A673 (cell line): ENCODE data around the gene UBE2J1. TPM values are rescaled to one million over a fixed set of nuclear protein-coding genes. Genes with fewer than 3 reads are reported as not detected.
A peak's percentile ranks its signal among the peaks of the same experiment; 100 is the strongest.

Experiments
- BruUV-seq: library from RNA; stranded (reverse); fragments of 400-500 nt; replicated peaks from 2 replicates; lab custom pipeline; 2021; lab: Mats Ljungman, UMichigan
- CTCF ChIA-PET: fragments of 300-600 bp; sonication (Branson Sonifier 250); formaldehyde crosslinking; loops from one replicate; lab custom pipeline; 2022; ENCODE audit warnings: antibody characterized with exemption; lab: Charles Lee
- POLR2A ChIA-PET: fragments of 300-600 bp; sonication (Branson Sonifier 250); formaldehyde crosslinking; loops from one replicate; lab custom pipeline; 2022; ENCODE audit warnings: antibody characterized with exemption; ENCODE audit not compliant: low non-redundant PET; lab: Charles Lee
- DNase-seq: peaks from one replicate; pipeline ENCODE4 v3.0.0-alpha.2; 2015; ENCODE audit warnings: low spot score
- H3K27ac ChIP-seq: fragments of 200-600 bp; sonication (generic); 2 replicates; pipeline ENCODE4 v1.5.1; 2016; ENCODE audit warnings: mixed run types, low read depth, mild to moderate bottlenecking, mixed read lengths, antibody characterized with exemption, low read length; ENCODE audit not compliant: poor library complexity, severe bottlenecking
- H3K27me3 ChIP-seq: fragments of 200-600 bp; sonication (generic); replicated peaks from 2 replicates; pipeline ENCODE4 v1.6.1; 2017; ENCODE audit warnings: mixed run types, low read depth, mild to moderate bottlenecking, mixed read lengths, antibody characterized with exemption, low read length; ENCODE audit not compliant: insufficient read depth, poor library complexity
- H3K36me3 ChIP-seq: fragments of 200-600 bp; sonication (generic); 2 replicates; pipeline ENCODE4 v1.6.1; 2016; ENCODE audit warnings: mixed run types, mild to moderate bottlenecking, mixed read lengths, antibody characterized with exemption, low read length; ENCODE audit not compliant: insufficient read depth, poor library complexity, severe bottlenecking
- H3K4me1 ChIP-seq: fragments of 200-600 bp; sonication (generic); 2 replicates; pipeline ENCODE4 v1.6.1; 2017; ENCODE audit warnings: mixed run types, mild to moderate bottlenecking, mixed read lengths, antibody characterized with exemption, low read length; ENCODE audit not compliant: insufficient read depth, poor library complexity, severe bottlenecking
- H3K4me3 ChIP-seq: fragments of 200-600 bp; sonication (generic); 2 replicates; pipeline ENCODE4 v1.5.1; 2016; ENCODE audit warnings: low read depth, mixed run types, mild to moderate bottlenecking, mixed read lengths, low read length; ENCODE audit not compliant: poor library complexity, severe bottlenecking
- H3K9me3 ChIP-seq: fragments of 200-600 bp; sonication (generic); 2 replicates; pipeline ENCODE4 v1.6.1; 2016; ENCODE audit warnings: mixed run types, low read depth, mild to moderate bottlenecking, mixed read lengths, antibody characterized with exemption, low read length; ENCODE audit not compliant: poor library complexity, severe bottlenecking
- EZH2 ChIP-seq: fragments of 200-600 bp; sonication (generic); IDR thresholded peaks from 2 replicates; pipeline ENCODE4 v1.6.1; 2017; ENCODE audit warnings: borderline replicate concordance, low read depth, mild to moderate bottlenecking, mixed read lengths, antibody characterized with exemption, low read length; ENCODE audit not compliant: poor library complexity, severe bottlenecking
- intact Hi-C: fragments of 100-400 bp; cut with micrococcal nuclease; formaldehyde crosslinking; loops from one replicate; pipeline ENCODE4 v1.10.0; 2022; ENCODE audit not compliant: unreplicated experiment
- total RNA-seq: library from RNA; stranded (reverse); gene quantifications from 2 replicates; pipeline ENCODE4 v1.2.3, GENCODE V29; 2021
- TF ChIP-seq, protein P1 (sequence below): fragments of 300-800, 200-600 bp; sonication (generic); conservative IDR thresholded peaks from 2 replicates; pipeline ENCODE4 v1.5.1; 2017; ENCODE audit warnings: low read depth, mild to moderate bottlenecking, antibody characterized with exemption, low read length, moderate library complexity, mixed read lengths

The UBE2J1 gene
- total RNA-seq, 1 experiment from 2014 or later, result 36.1 TPM

DNA sequence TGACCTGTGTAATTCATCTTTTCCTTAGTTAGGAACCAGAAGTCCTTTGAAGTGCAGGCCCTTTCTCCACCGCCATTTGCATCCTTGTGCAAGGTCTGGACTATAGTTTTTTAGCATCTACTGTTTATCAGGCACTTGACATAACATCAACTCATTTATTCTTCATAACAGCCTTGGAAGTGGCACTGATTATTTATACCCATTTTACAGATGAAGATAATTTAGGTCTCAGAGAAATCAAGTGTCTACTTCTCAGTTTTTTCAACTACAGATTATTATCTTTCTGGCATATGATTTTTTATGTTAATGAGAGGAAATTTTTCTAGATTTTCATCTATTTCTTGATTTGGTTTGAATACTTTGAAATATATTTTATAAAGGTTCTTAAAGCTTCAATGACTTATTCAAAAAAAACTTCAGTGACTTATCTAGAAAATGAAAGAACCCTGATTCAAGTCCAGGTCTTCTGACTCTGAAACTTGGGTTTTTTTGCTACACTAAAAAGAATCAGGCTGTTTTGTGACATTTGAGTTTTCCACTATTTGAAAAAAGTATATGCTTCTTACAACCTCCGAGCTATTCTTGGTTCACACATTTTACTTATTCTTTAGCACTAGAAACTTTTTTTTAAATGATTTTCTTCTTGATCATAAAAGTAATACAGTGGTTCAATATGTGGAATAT is 3.1 kb upstream of the UBE2J1 start:
- peaks cover 18% of the 10 kb centered on the region for H3K4me1 ChIP-seq
- no peaks in the 10 kb centered on the region for H3K27me3 ChIP-seq
- no peaks in the 10 kb centered on the region for H3K9me3 ChIP-seq
- no peak overlapping the region for H3K27ac ChIP-seq
- ChIA-PET CTCF (no interaction called here), POLR2A (no interaction called here)
- intact Hi-C loops, result no loop called here
- no peaks in the 10 kb centered on the region for H3K36me3 ChIP-seq
- no TSS peak for BruUV-seq
- no peak overlapping the region for H3K4me3 ChIP-seq
- DNase-seq, result no peak
- TF ChIP-seq, protein P1, sequence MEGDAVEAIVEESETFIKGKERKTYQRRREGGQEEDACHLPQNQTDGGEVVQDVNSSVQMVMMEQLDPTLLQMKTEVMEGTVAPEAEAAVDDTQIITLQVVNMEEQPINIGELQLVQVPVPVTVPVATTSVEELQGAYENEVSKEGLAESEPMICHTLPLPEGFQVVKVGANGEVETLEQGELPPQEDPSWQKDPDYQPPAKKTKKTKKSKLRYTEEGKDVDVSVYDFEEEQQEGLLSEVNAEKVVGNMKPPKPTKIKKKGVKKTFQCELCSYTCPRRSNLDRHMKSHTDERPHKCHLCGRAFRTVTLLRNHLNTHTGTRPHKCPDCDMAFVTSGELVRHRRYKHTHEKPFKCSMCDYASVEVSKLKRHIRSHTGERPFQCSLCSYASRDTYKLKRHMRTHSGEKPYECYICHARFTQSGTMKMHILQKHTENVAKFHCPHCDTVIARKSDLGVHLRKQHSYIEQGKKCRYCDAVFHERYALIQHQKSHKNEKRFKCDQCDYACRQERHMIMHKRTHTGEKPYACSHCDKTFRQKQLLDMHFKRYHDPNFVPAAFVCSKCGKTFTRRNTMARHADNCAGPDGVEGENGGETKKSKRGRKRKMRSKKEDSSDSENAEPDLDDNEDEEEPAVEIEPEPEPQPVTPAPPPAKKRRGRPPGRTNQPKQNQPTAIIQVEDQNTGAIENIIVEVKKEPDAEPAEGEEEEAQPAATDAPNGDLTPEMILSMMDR, result no peak
- no peak for TF ChIP-seq EZH2

DNA sequence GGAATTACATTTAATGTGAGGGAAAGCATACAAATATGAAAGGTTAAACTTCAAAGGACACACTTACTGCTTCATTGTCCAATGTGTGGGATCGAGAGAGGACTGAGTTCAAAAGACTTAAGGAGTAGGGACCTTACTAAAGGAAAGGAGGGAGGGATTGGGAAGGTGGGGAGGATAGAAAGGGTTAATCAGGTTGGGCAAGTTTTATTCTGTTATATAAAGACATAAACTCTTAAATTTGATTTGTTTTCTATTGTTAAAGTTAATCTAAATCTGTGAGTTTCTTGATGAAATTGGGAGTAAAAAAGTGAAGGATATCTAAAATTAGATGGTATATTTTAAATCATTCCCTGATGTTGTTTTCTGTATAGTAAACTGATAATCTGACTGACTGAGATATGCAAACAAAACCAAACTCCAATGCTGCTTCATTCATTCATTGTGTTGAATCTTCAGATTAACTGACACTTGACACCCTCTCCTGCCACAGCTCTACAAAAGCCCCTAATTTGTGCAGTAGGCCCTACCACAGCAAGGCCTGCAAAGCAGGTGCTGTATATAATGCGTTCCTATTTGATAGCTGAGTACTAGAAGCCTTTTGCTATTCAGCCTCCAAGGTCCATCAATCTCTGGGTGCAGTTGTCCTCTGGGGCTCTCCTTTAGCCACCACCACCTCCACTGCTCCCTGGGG is 1.3 kb upstream of the UBE2J1 start:
- POLR2A ChIA-PET, result interaction anchor here (0.6 kb wide), 1 partner anchor 9 kb away, joined by 3 read pairs; no protein-coding TSS in a partner anchor
- intact Hi-C loops, result loop anchor here (5.0 kb wide), 1 partner anchor 57 kb away; no protein-coding TSS in a partner anchor

DNA sequence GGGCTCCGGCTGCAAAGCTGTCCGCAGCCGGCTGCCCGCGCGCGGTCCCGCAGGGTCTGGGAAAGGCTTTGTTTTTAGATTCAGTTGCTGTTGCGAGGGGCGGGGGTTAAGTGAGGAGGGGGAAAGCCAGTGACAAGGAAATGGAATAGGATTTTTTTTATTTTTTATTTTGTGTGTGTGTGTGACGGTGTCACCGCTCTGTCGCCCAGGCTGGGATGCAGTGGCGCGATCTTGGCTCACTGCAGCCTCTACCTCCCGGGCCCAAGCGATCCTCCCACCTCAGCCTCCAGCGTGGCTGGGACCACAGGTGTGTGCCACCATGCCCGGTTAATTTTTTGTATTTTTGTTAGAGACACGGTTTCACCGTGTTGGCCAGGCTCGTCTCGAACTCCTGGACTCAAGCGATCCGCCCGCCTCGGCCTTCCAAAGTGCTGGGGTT is 615 bp upstream of the UBE2J1 start:
- intact Hi-C loops, result loop anchor here (5.0 kb wide), 1 partner anchor 56 kb away; no protein-coding TSS in a partner anchor
- POLR2A ChIA-PET, result no interaction called here
- Histone ChIP-seq H3K4me3 (peak overlapping the region; percentile 63), H3K27ac (peak overlapping the region; percentile 97), H3K36me3 (no peaks in the 10 kb centered on the region), H3K9me3 (no peaks in the 10 kb centered on the region), H3K4me1 (peaks cover 28% of the 10 kb centered on the region), H3K27me3 (no peaks in the 10 kb centered on the region)
- CTCF ChIA-PET, result interaction anchor here (2.0 kb wide), 1 partner anchor 19 kb away, joined by 6 read pairs; no protein-coding TSS in a partner anchor
- no peak for TF ChIP-seq EZH2
- TSS peak; percentile 80 for BruUV-seq
- no peak for DNase-seq

More for the DNA sequence above, 1.3 kb upstream of the UBE2J1 start:
- H3K4me1 ChIP-seq, result peaks cover 25% of the 10 kb centered on the region
- DNase-seq, result peak; percentile 36
- BruUV-seq, result no TSS peak
- no peaks in the 10 kb centered on the region for H3K27me3 ChIP-seq
- H3K27ac ChIP-seq, result no peak overlapping the region
- no peaks in the 10 kb centered on the region for H3K9me3 ChIP-seq
- TF ChIP-seq, protein P1, result no peak
- no peak for TF ChIP-seq EZH2
- H3K36me3 ChIP-seq, result no peaks in the 10 kb centered on the region
- CTCF ChIA-PET, result no interaction called here
- no peak overlapping the region for H3K4me3 ChIP-seq
